Measurements from ENCODE around the gene SLC32A1.

GRCh38 chr20:38698541-38698940 is 25.7 kb upstream of the SLC32A1 start:
- TF ChIP-seq POLR2A (IDR thresholded peaks at IDR 0.05; ENCODE audit: low read length) (no peak), GATA1 (IDR thresholded peaks at IDR 0.05; ENCODE audit: low read depth, low read length) (no peak)
